Measurements from ENCODE around the gene PRKAR2A.
A peak's percentile ranks its signal among the peaks of the same experiment; 100 is the strongest.

Gene PRKAR2A

GRCh38 chr3:48697952-48698351 is 149.7 kb downstream of the PRKAR2A start:
- TF ChIP-seq CTCF (conservative IDR thresholded peaks at IDR 0.05; ENCODE audit: low read depth), result no peak
- peak overlapping the region; percentile 62 for H3K27ac ChIP-seq
- DNase-seq (ENCODE audit: low spot score), result no peak
- ChIA-PET CTCF (no interaction called here), POLR2A (ENCODE audit: low non-redundant PET) (no interaction called here)

GRCh38 chr3:48696601-48697000 is 151.1 kb downstream of the PRKAR2A start:
- CTCF ChIA-PET, result interaction anchor here (0.9 kb wide), 1 partner anchor 35 kb away, joined by 6 read pairs; no protein-coding TSS in a partner anchor
- TF ChIP-seq CTCF (conservative IDR thresholded peaks at IDR 0.05; ENCODE audit: low read depth), result no peak
- DNase-seq (ENCODE audit: low spot score), result no peak
- POLR2A ChIA-PET (ENCODE audit: low non-redundant PET), result no interaction called here
- H3K27ac ChIP-seq, result peak overlapping the region; percentile 62
